Activated naive CD8-positive, alpha-beta T cell (primary cell): ENCODE measurements around the gene FDCSP.

Experiments
- H3K27ac Mint-ChIP-seq: one replicate; pipeline ENCODE4 v1.8.0; 2021; ENCODE audit warnings: mixed read lengths
- H3K27me3 Mint-ChIP-seq: one replicate; pipeline ENCODE4 v1.8.0; 2021; ENCODE audit warnings: mixed read lengths
- H3K36me3 Mint-ChIP-seq: one replicate; pipeline ENCODE4 v1.8.0; 2021; ENCODE audit warnings: mixed read lengths
- H3K4me1 Mint-ChIP-seq: one replicate; pipeline ENCODE4 v1.8.0; 2021; ENCODE audit warnings: low read depth, mixed read lengths
- H3K4me3 Mint-ChIP-seq: one replicate; pipeline ENCODE4 v1.8.0; 2021; ENCODE audit warnings: mild to moderate bottlenecking, mixed read lengths
- H3K9me3 Mint-ChIP-seq: one replicate; pipeline ENCODE4 v1.8.0; 2021; ENCODE audit warnings: low read depth, mixed read lengths

Gene FDCSP

DNA sequence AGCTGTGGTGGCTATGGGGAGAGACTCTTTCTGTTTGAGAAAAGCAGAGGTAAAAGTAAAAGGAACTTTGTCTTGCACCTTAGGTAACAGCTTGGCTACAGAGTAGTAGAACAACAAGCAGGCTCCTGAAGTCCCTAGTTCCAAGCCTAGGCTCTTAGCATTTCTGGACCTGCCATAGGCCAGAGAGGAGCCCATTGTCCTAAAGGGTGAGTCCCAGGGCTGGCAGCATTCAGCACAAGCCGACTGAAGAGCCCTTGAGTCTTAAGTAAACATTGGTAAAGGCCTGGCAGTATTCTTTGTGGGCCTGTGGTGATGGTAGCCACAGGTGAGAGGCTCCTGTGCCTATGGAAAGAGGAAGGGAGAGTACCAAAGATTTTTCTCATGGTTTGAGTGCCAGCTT lies 54.6 kb downstream of the FDCSP start:
- Mint-ChIP-seq H3K27ac (no peak overlapping the region), H3K9me3 (peaks cover 8% of the 10 kb centered on the region)

More for the DNA sequence above, 54.6 kb downstream of the FDCSP start:
- Mint-ChIP-seq H3K4me3 (no peak overlapping the region), H3K36me3 (no peaks in the 10 kb centered on the region), H3K27me3 (no peaks in the 10 kb centered on the region), H3K4me1 (no peaks in the 10 kb centered on the region)
